Activated CD4-positive, alpha-beta T cell treated with anti-CD3 and anti-CD28 coated beads, Interleukin-2, amount 10 ng/mL, durations not matched to agents 24 days and 14 days (primary cell): Measurements from ENCODE around the gene UROD. TPM values are rescaled to one million over a fixed set of nuclear protein-coding genes. Genes with fewer than 3 reads are reported as not detected.
A peak's percentile ranks its signal among the peaks of the same experiment; 100 is the strongest.

Source experiments
- DNase-seq: peaks from one replicate; pipeline ENCODE4 v3.0.0; 2022
- H3K27ac Mint-ChIP-seq: one replicate; pipeline ENCODE4 v1.8.0; 2022; ENCODE audit warnings: mild to moderate bottlenecking, mixed read lengths
- H3K27me3 Mint-ChIP-seq: one replicate; pipeline ENCODE4 v1.8.0; 2022; ENCODE audit warnings: mixed read lengths
- H3K36me3 Mint-ChIP-seq: one replicate; pipeline ENCODE4 v1.8.0; 2022; ENCODE audit warnings: low read depth, mild to moderate bottlenecking, mixed read lengths
- H3K4me1 Mint-ChIP-seq: one replicate; pipeline ENCODE4 v1.8.0; 2021; ENCODE audit warnings: mixed read lengths
- H3K4me3 Mint-ChIP-seq: one replicate; pipeline ENCODE4 v1.8.0; 2022; ENCODE audit warnings: mild to moderate bottlenecking, moderate library complexity, mixed read lengths
- H3K9me3 Mint-ChIP-seq: one replicate; pipeline ENCODE4 v1.8.0; 2021; ENCODE audit warnings: mixed read lengths
- intact Hi-C: fragments of 100-400 bp; cut with micrococcal nuclease; formaldehyde crosslinking; loops from one replicate; pipeline ENCODE4 v1.15.1; 2023
- total RNA-seq: library from RNA; stranded (reverse); gene quantifications from 2 replicates; pipeline ENCODE4 v1.2.3, GENCODE V29; 2022

UROD gene
- total RNA-seq, 1 donor from 2014 or later = 96.0 TPM

- H3K9me3 Mint-ChIP-seq = no peaks in the 10 kb centered on the region
- no peak for DNase-seq
- H3K27me3 Mint-ChIP-seq = no peaks in the 10 kb centered on the region
- H3K4me1 Mint-ChIP-seq = peaks cover 51% of the 10 kb centered on the region
- H3K36me3 Mint-ChIP-seq = peaks cover 20% of the 10 kb centered on the region
- intact Hi-C loops = loop anchor here (1.0 to 5.0 kb wide), 5 partner anchors 193 to 296 kb away; partner anchors contain the start of genes BEST4, RNU5D-1 and ZSWIM5
- H3K27ac Mint-ChIP-seq = no peak overlapping the region
- H3K4me3 Mint-ChIP-seq = peak overlapping the region; percentile 85
Observed at GRCh38 chr1:45013551-45014209, 1.6 kb downstream of the UROD start.

DNA sequence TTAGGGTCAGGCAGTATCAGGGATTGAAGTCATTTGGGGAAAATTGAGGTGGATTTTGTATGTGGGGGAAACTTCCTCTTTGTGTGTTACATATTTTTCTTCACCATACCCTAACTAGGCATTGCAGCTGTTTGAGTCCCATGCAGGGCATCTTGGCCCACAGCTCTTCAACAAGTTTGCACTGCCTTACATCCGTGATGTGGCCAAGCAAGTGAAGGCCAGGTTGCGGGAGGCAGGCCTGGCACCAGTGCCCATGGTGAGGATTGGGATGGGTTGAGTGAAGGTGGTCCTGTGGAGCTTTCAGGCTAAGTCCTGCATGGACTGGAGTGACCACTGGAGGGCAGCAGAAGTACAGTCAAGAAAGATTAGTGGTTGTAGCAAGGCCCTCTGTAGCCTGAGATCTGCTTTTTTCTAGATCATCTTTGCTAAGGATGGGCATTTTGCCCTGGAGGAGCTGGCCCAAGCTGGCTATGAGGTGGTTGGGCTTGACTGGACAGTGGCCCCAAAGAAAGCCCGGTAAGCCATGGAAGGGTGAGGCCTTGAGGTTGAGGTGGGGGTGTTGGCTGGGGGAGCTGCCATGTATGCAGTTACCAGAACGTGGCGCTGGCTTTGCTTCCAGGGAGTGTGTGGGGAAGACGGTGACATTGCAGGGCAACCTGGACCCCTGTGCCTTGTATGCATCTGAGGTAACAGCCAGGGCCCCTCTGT is 2.4 kb downstream of the UROD start:
- Mint-ChIP-seq H3K27me3 (no peaks in the 10 kb centered on the region), H3K36me3 (peaks cover 14% of the 10 kb centered on the region), H3K27ac (peak overlapping the region; percentile 70), H3K4me3 (peak overlapping the region; percentile 75), H3K9me3 (no peaks in the 10 kb centered on the region), H3K4me1 (peaks cover 44% of the 10 kb centered on the region)
- peak; percentile 94 for DNase-seq
- intact Hi-C loops = loop anchor here (1.0 to 5.0 kb wide), 3 partner anchors 227 to 297 kb away; partner anchors contain the start of gene BEST4

GRCh38 chr1:45015683-45016082 is 3.6 kb downstream of the UROD start:
- Mint-ChIP-seq H3K27ac (no peak overlapping the region), H3K4me3 (no peak overlapping the region), H3K9me3 (no peaks in the 10 kb centered on the region), H3K4me1 (peaks cover 35% of the 10 kb centered on the region), H3K36me3 (peaks cover 13% of the 10 kb centered on the region), H3K27me3 (no peaks in the 10 kb centered on the region)
- no peak for DNase-seq
- intact Hi-C loops = no loop called here

DNA sequence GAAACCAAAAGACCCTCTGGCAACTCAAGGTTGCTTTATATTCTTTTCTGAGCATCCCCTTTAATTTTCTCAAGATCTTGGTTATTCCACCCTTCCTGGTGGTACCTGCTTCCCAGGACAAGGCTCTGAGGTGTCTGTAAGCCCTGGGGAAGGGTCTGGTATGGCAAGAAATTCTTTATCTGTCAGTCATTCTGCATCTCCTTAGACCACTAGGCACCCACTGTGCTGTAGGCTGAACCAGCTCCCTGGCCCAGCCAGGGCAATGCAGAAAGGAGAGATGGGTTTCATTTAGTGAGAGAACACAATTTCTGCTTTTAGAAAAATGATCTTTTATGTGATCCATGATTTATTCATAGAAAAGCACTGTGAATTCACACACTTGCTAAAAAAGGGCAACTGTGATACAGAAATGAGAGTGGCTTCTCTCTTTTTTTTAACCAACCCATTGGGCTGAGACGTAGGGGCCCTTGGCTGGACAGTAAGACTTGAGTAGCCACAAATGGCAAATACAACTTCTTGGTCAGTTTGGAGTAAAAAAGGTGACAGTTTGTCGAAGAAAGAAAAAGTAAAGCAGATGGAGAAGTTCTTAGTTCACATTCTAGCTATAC is 4.1 kb downstream of the UROD start:
- Mint-ChIP-seq H3K27ac (no peak overlapping the region), H3K36me3 (peaks cover 13% of the 10 kb centered on the region), H3K4me1 (peaks cover 35% of the 10 kb centered on the region), H3K27me3 (no peaks in the 10 kb centered on the region), H3K4me3 (no peak overlapping the region), H3K9me3 (no peaks in the 10 kb centered on the region)
- intact Hi-C loops = no loop called here
- DNase-seq = no peak

- H3K27ac Mint-ChIP-seq = no peak overlapping the region
- H3K36me3 Mint-ChIP-seq = peaks cover 13% of the 10 kb centered on the region
- H3K4me3 Mint-ChIP-seq = no peak overlapping the region
- no peaks in the 10 kb centered on the region for H3K27me3 Mint-ChIP-seq
- no peak for DNase-seq
- no peaks in the 10 kb centered on the region for H3K9me3 Mint-ChIP-seq
- intact Hi-C loops = no loop called here
- peaks cover 29% of the 10 kb centered on the region for H3K4me1 Mint-ChIP-seq
Observed at GRCh38 chr1:45016767-45017166, 4.7 kb downstream of the UROD start.

- intact Hi-C loops = loop anchor here (1.0 kb wide), 1 partner anchor 282 kb away; no protein-coding TSS in a partner anchor
- Mint-ChIP-seq H3K4me3 (no peak overlapping the region), H3K27me3 (peaks cover 4% of the 10 kb centered on the region), H3K27ac (no peak overlapping the region), H3K36me3 (peaks cover 11% of the 10 kb centered on the region), H3K4me1 (peaks cover 15% of the 10 kb centered on the region), H3K9me3 (no peaks in the 10 kb centered on the region)
- DNase-seq = peak; percentile 89
Observed at GRCh38 chr1:45018599-45019230, 6.7 kb downstream of the UROD start.

DNA sequence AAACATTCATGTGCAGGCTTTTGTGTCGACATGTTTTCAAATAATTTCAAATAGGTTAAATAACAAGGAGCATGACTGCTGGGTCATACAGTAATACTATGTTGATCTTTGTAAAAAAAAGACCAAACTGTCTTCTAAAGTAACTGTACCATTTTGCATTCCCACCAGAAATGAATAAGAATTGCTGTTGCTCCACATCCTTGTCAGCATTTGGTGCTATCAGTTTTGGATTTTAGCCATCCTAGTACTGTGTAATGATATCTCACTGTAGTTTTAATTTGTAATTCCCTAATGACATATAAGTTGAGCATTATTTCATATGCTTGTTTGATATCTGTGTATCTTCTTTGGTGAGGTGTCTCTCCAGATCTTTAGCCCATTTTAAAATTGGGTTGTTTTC is 11.6 kb downstream of the UROD start:
- Mint-ChIP-seq H3K27me3 (peaks cover 13% of the 10 kb centered on the region), H3K4me3 (no peak overlapping the region), H3K4me1 (peaks cover 7% of the 10 kb centered on the region), H3K36me3 (no peaks in the 10 kb centered on the region), H3K27ac (no peak overlapping the region), H3K9me3 (peaks cover 3% of the 10 kb centered on the region)
- DNase-seq = no peak
- intact Hi-C loops = no loop called here

GRCh38 chr1:45026446-45026845 is 14.4 kb downstream of the UROD start:
- Mint-ChIP-seq H3K9me3 (peaks cover 3% of the 10 kb centered on the region), H3K27me3 (peaks cover 13% of the 10 kb centered on the region), H3K4me3 (no peak overlapping the region), H3K4me1 (peaks cover 7% of the 10 kb centered on the region), H3K36me3 (no peaks in the 10 kb centered on the region), H3K27ac (no peak overlapping the region)
- intact Hi-C loops = no loop called here
- no peak for DNase-seq

DNA sequence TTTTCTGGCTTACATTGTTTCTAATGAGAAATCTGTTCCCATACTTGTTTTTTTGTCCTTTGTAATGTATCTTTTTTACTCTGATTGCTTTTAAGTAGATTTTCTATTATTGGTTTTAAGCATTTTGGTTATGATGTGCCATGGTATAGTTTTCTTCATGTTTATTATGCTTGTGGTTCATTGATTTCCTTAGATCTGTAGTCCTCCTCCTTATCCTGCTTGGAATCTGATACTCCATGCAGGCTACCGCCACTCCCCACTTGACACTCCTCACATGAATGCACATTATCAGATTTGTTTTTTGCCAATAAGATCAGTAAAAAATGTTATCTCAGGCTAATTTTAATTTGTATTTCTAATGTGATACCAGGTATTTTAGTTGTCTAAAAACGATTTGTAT is 20.8 kb downstream of the UROD start:
- Mint-ChIP-seq H3K27ac (no peak overlapping the region), H3K9me3 (no peaks in the 10 kb centered on the region), H3K36me3 (no peaks in the 10 kb centered on the region), H3K27me3 (no peaks in the 10 kb centered on the region), H3K4me3 (no peak overlapping the region), H3K4me1 (peaks cover 12% of the 10 kb centered on the region)
- intact Hi-C loops = no loop called here
- no peak for DNase-seq

- no peaks in the 10 kb centered on the region for H3K27me3 Mint-ChIP-seq
- peaks cover 12% of the 10 kb centered on the region for H3K4me1 Mint-ChIP-seq
- no peak overlapping the region for H3K4me3 Mint-ChIP-seq
- H3K9me3 Mint-ChIP-seq = no peaks in the 10 kb centered on the region
- H3K27ac Mint-ChIP-seq = no peak overlapping the region
- H3K36me3 Mint-ChIP-seq = no peaks in the 10 kb centered on the region
- DNase-seq = no peak
- intact Hi-C loops = no loop called here
Observed at GRCh38 chr1:45033356-45033755, 21.3 kb downstream of the UROD start.

GRCh38 chr1:45035631-45036301 is 23.7 kb downstream of the UROD start:
- Mint-ChIP-seq H3K27ac (no peak overlapping the region), H3K9me3 (no peaks in the 10 kb centered on the region), H3K4me1 (peaks cover 12% of the 10 kb centered on the region), H3K36me3 (no peaks in the 10 kb centered on the region), H3K27me3 (no peaks in the 10 kb centered on the region), H3K4me3 (no peak overlapping the region)
- no peak for DNase-seq
- intact Hi-C loops = no loop called here

DNA sequence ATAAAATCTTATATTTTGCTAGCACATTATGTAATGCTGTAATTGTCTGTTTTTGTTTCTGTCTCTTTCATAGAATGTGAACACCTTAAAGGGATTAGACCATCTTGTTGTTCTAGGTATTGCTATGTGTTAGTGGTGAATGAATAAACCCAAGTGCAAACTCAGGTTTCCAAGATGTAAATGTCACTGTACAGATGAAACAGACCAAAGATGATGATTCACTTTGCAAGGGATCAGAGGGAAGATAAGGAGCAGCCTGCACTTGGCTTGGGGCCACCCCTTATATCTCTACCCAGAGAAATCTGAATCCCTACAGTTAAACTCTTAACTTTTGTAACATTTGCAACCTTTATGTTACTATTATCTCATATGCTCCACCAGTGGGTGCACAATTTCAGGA is 25.4 kb downstream of the UROD start:
- Mint-ChIP-seq H3K27ac (no peak overlapping the region), H3K4me1 (peaks cover 12% of the 10 kb centered on the region), H3K36me3 (no peaks in the 10 kb centered on the region), H3K27me3 (no peaks in the 10 kb centered on the region), H3K9me3 (no peaks in the 10 kb centered on the region), H3K4me3 (no peak overlapping the region)
- intact Hi-C loops = no loop called here
- DNase-seq = no peak

GRCh38 chr1:45038240-45038639 is 26.2 kb downstream of the UROD start:
- DNase-seq = no peak
- Mint-ChIP-seq H3K4me1 (peaks cover 10% of the 10 kb centered on the region), H3K4me3 (no peak overlapping the region), H3K27me3 (no peaks in the 10 kb centered on the region), H3K9me3 (no peaks in the 10 kb centered on the region), H3K27ac (no peak overlapping the region), H3K36me3 (no peaks in the 10 kb centered on the region)
- intact Hi-C loops = no loop called here
